ENCODE measurements around the gene MLYCD. TPM values are rescaled to one million over a fixed set of nuclear protein-coding genes. Genes with fewer than 3 reads are reported as not detected.

MLYCD gene
- total and polyA plus RNA-seq, 10 of the 15 experiments (the other 5 are each of a cell fraction or from before 2014, with no cell fraction given): 0.21 to 3.7 (median 1.7) TPM

DNA sequence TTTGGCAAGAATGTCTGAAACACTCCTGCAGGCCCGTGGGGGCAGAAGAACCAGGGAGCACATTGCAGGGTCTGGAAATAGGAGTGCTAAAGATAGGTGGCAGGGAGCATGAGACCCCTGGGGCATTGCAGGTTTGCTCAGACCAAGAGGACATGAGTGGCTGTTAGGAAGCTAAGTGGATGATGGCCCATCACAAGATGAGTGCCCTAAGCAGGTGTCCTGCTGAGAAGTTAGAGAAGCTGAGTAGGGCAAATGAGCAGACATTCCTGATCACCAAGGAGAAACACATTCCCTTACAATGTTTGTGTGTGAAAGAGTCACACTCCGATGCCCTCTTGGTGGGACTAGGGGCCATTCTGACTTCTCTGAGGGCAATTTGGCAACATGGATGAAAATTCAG is 9.9 kb downstream of the MLYCD start (continued):
- TF ChIP-seq, protein P1, sequence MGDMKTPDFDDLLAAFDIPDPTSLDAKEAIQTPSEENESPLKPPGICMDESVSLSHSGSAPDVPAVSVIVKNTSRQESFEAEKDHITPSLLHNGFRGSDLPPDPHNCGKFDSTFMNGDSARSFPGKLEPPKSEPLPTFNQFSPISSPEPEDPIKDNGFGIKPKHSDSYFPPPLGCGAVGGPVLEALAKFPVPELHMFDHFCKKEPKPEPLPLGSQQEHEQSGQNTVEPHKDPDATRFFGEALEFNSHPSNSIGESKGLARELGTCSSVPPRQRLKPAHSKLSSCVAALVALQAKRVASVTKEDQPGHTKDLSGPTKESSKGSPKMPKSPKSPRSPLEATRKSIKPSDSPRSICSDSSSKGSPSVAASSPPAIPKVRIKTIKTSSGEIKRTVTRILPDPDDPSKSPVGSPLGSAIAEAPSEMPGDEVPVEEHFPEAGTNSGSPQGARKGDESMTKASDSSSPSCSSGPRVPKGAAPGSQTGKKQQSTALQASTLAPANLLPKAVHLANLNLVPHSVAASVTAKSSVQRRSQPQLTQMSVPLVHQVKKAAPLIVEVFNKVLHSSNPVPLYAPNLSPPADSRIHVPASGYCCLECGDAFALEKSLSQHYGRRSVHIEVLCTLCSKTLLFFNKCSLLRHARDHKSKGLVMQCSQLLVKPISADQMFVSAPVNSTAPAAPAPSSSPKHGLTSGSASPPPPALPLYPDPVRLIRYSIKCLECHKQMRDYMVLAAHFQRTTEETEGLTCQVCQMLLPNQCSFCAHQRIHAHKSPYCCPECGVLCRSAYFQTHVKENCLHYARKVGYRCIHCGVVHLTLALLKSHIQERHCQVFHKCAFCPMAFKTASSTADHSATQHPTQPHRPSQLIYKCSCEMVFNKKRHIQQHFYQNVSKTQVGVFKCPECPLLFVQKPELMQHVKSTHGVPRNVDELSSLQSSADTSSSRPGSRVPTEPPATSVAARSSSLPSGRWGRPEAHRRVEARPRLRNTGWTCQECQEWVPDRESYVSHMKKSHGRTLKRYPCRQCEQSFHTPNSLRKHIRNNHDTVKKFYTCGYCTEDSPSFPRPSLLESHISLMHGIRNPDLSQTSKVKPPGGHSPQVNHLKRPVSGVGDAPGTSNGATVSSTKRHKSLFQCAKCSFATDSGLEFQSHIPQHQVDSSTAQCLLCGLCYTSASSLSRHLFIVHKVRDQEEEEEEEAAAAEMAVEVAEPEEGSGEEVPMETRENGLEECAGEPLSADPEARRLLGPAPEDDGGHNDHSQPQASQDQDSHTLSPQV (IDR thresholded peaks at IDR 0.05): no peak
- no peak for TF ChIP-seq SUZ12 (IDR thresholded peaks at IDR 0.05; ENCODE audit: unreplicated experiment)
- TF ChIP-seq BHLHE40 (IDR thresholded peaks at IDR 0.05; ENCODE audit: borderline replicate concordance in 1 of 2, low read depth in 2 of 2, low read length in 1 of 2): no peak
- no peak for TF ChIP-seq ZSCAN29 (IDR thresholded peaks at IDR 0.05)

DNA sequence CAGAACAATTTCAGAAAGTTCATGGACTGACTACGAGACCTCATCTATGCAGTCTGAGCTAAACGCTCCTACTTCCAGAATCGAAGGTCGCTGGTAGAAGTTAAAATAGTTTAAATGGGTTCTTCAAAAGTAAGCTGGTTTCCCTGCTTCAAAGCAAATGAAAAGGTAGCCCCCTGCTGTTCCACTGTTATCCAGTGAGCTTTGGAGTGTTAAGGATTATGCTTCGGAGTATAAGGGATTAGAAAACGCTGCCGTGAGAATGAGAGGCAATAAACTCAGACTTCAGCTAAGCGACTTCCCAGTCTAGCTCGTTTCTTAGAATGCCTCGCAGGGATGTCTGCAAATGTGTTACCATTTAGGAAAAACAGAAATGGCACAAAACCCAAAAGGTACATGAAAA is 12.4 kb downstream of the MLYCD start:
- intact Hi-C loops (cut with micrococcal nuclease; ENCODE audit: unreplicated experiment) (no loop called here), in situ Hi-C loops (cut with MboI) (loop anchor here (5.0 kb wide), 1 partner anchor 49 kb away; no protein-coding TSS in a partner anchor)
- Histone ChIP-seq H3K79me2 (ENCODE audit: control insufficient read depth, insufficient read depth, low read length) (no peaks in the 10 kb centered on the region), H3K9me3 (replicated peaks; ENCODE audit: control insufficient read depth, insufficient read depth, low read length) (no peaks in the 10 kb centered on the region), H3K4me2 (ENCODE audit: control insufficient read depth, insufficient read depth) (no peak overlapping the region), H3K4me1 (ENCODE audit: control insufficient read depth, insufficient read depth, low read length) (no peaks in the 10 kb centered on the region), H3K27me3 (replicated peaks in 1 of 2; ENCODE audit: control insufficient read depth in 2 of 2, insufficient read depth in 2 of 2, low read length in 1 of 2) (no peaks in the 10 kb centered on the region), H3K27ac (ENCODE audit: control insufficient read depth, insufficient read depth) (no peak overlapping the region), H3K4me3 (no peak overlapping the region), H2AFZ (ENCODE audit: control insufficient read depth, low read depth, low read length) (no peak overlapping the region), H4K20me1 (ENCODE audit: control insufficient read depth, insufficient read depth) (no peaks in the 10 kb centered on the region), H3K36me3 (ENCODE audit: control insufficient read depth in 2 of 2, insufficient read depth in 2 of 2, low read length in 1 of 2) (peaks cover 0 to 20% of the 10 kb centered on the region in 2 experiments; a peak in 2 of 4 replicates), H3K9ac (ENCODE audit: control insufficient read depth, insufficient read depth, low read length) (no peak overlapping the region)
- FAIRE-seq (no peak), DNase-seq (ENCODE audit: low read depth, low spot score) (no peak), ATAC-seq (no peak)
- RAD21 ChIA-PET (ENCODE audit: unreplicated experiment): no interaction called here
- WGBS (ENCODE audit: insufficient coverage, insufficient replicate concordance, low lambda C conversion rate, missing lambda C conversion rate): 96% methylated on average over 10 of the region's 10 CpGs
- POLR2A ChIA-PET: no interaction called here
- BruUV-seq (replicated peaks): no TSS peak
- CTCF ChIA-PET: interaction anchor here (1.1 to 1.3 kb wide), 2 partner anchors 15 to 16 kb away, joined by 3 to 4 read pairs; no protein-coding TSS in a partner anchor
- TF ChIP-seq JUND (IDR thresholded peaks at IDR 0.05; ENCODE audit: low read depth, low read length) (no peak), SMC3 (IDR thresholded peaks at IDR 0.05; ENCODE audit: borderline replicate concordance, low read length) (no peak), ZNF207 (IDR thresholded peaks at IDR 0.05; ENCODE audit: borderline replicate concordance) (no peak), CBX3 (IDR thresholded peaks at IDR 0.05; ENCODE audit: borderline replicate concordance, low read depth) (no peak), SMAD5 (IDR thresholded peaks at IDR 0.05; ENCODE audit: low read depth) (no peak), EED (IDR thresholded peaks at IDR 0.05; ENCODE audit: low read depth) (no peak), MXI1 (IDR thresholded peaks at IDR 0.05; ENCODE audit: low read depth, low read length) (no peak), SMAD1 (IDR thresholded peaks at IDR 0.05; ENCODE audit: low read depth, partially characterized antibody) (no peak), NFYA (IDR thresholded peaks at IDR 0.05; ENCODE audit: borderline replicate concordance, low read depth, low read length) (no peak)
- TF ChIP-seq, protein P2, sequence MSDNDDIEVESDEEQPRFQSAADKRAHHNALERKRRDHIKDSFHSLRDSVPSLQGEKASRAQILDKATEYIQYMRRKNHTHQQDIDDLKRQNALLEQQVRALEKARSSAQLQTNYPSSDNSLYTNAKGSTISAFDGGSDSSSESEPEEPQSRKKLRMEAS (IDR thresholded peaks at IDR 0.05; ENCODE audit: low read depth, low read length): no peak
- SMC1A ChIA-PET (ENCODE audit: uncharacterized antibody, unreplicated experiment): no interaction called here

Measured in GM12878 (cell line).